ENCODE measurements around the gene BICRAL. TPM values are rescaled to one million over a fixed set of nuclear protein-coding genes. Genes with fewer than 3 reads are reported as not detected.

Gene BICRAL, protein sequence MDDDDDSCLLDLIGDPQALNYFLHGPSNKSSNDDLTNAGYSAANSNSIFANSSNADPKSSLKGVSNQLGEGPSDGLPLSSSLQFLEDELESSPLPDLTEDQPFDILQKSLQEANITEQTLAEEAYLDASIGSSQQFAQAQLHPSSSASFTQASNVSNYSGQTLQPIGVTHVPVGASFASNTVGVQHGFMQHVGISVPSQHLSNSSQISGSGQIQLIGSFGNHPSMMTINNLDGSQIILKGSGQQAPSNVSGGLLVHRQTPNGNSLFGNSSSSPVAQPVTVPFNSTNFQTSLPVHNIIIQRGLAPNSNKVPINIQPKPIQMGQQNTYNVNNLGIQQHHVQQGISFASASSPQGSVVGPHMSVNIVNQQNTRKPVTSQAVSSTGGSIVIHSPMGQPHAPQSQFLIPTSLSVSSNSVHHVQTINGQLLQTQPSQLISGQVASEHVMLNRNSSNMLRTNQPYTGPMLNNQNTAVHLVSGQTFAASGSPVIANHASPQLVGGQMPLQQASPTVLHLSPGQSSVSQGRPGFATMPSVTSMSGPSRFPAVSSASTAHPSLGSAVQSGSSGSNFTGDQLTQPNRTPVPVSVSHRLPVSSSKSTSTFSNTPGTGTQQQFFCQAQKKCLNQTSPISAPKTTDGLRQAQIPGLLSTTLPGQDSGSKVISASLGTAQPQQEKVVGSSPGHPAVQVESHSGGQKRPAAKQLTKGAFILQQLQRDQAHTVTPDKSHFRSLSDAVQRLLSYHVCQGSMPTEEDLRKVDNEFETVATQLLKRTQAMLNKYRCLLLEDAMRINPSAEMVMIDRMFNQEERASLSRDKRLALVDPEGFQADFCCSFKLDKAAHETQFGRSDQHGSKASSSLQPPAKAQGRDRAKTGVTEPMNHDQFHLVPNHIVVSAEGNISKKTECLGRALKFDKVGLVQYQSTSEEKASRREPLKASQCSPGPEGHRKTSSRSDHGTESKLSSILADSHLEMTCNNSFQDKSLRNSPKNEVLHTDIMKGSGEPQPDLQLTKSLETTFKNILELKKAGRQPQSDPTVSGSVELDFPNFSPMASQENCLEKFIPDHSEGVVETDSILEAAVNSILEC
- 9.8 and 10.5 TPM in 2 replicates for total RNA-seq

DNA sequence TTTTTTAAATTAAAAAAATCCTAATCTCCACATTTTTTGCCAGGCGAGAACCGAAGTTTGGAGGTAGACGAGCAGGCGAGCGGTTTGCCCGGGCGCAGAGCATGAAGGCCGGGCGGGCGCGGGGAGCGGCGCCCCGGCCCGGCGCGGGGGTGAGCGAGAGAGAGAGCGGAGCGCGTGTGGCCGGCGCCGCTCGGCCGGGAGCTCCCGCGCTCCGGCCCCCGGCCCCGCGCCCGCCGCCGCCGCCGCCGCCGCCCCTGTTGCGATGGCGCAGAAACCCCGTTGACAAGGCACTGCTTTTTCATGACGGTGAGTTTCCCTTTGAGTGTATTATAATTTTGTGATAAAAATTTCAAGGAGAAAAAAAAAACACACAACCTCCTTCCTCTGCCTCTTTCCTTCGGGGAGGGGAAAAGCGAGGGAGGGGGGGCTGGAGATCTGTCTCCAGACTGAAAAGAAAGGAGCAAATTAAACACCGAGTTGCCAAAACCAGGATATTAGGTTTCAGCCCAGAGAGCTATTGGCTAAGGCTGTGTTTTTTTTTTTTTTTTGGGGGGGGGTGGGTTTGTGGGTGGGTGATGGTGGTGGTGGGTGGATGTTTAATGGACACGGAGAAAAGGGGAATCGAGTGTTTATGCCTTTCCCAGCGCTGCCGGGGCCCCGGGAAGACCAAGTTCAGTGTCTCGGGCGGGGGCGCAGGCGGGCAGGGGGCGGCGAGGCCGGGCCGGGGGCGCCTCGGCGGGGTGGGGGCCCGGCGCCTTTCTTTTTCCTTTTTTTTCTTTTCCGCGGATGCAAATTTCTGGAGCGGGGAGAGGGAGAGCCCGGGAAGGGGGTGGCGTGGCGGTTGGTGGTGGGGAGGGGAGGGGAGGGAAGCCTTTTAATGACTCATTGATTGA lies at the start of gene BICRAL:
Gene BICRAL (plus strand): TSS at position 257 of the 893 bp plus-strand sequence. CDS start 39,971 bp downstream, outside the sequence.

GRCh38 chr6:42745640-42746462 lies 36.0 kb upstream of the BICRAL start, which contains the start of gene TBCC:
Gene TBCC (minus strand): TSS chr6:42746103. CDS start chr6:42746073, 30 bp downstream.

GRCh38 chr6:42879372-42880239 lies 97.8 kb downstream of the BICRAL start, which contains the start of gene RPL7L1:
Gene RPL7L1 (plus strand): TSS chr6:42879616. CDS start chr6:42879911, 295 bp downstream.

DNA sequence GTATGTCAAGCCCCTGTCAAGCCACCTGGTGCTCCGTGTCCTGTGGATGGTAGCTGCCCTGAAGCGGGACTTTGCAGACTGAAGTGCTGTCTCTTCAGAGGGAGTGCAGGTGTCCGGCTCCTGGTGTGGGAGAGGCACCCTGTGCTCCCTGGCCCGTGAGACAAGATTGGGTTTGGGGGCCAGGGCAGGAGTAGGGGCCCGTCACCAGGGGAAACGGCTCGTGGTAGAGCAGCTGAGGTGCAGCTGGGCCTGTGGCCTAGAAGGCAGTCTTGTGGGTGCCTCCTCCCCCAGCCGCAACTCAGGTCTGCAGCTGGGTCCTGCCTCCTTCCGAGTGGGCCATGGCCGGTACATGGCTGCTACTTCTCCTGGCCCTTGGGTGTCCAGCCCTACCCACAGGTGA lies 133.9 kb downstream of the BICRAL start, which contains the start of gene PTCRA:
Gene PTCRA (plus strand): TSS at position 322 of the 400 bp plus-strand sequence. CDS start 17 bp downstream, at position 339.

Other genes starting within 250 kb of the BICRAL start
- gene UBR2, start 218.0 kb upstream of the BICRAL start, total RNA-seq: 31.7 and 41.7 TPM in 2 replicates
- 2.2 and 2.9 TPM in 2 replicates for gene PRPH2, start 59.5 kb upstream of the BICRAL start, total RNA-seq
- 36.8 and 40.1 TPM in 2 replicates for gene TBCC, start 35.9 kb upstream of the BICRAL start, total RNA-seq
- 81.2 and 95.1 TPM in 2 replicates for gene RPL7L1, start 97.6 kb downstream of the BICRAL start, total RNA-seq
- not detected in 2 replicates for gene PTCRA, start 134.0 kb downstream of the BICRAL start, total RNA-seq
- 31.5 and 36.7 TPM in 2 replicates for gene CNPY3, start 147.4 kb downstream of the BICRAL start, total RNA-seq
- 0.16 and 0.36 TPM in 2 replicates for gene GNMT, start 178.7 kb downstream of the BICRAL start, total RNA-seq
- 32.2 and 48.8 TPM in 2 replicates for gene PEX6, start 197.1 kb downstream of the BICRAL start, total RNA-seq
- gene PPP2R5D, start 202.5 kb downstream of the BICRAL start, total RNA-seq: 36.2 and 41.2 TPM in 2 replicates
- gene MEA1, start 231.9 kb downstream of the BICRAL start, total RNA-seq: 26.4 and 29.3 TPM in 2 replicates
- 111 and 112 TPM in 2 replicates for gene KLHDC3, start 232.2 kb downstream of the BICRAL start, total RNA-seq
- 75.5 and 82.8 TPM in 2 replicates for gene RRP36, start 239.6 kb downstream of the BICRAL start, total RNA-seq